SK-N-SH (cell line): ENCODE results near the gene RAPGEF4.

Experiments used
- CTCF ChIP-seq: fragments of 200-600 bp; sonication (generic); IDR thresholded peaks from 2 replicates; pipeline ENCODE4 v1.6.1; 2017; ENCODE audit warnings: antibody characterized with exemption, mild to moderate bottlenecking, moderate library complexity
- EP300 ChIP-seq, 2 experiments: IDR thresholded peaks; 2 replicates each; pipeline versions ENCODE4 v1.4.0 to v1.6.1; 2012; ENCODE audit warnings: borderline replicate concordance in 1 of 2, low read depth in 1 of 2, low read length in 1 of 2
- IRF3 ChIP-seq: fragments of 150-350 bp; IDR thresholded peaks from 2 replicates; pipeline ENCODE4 v1.6.1; 2016; ENCODE audit warnings: mild to moderate bottlenecking, low read depth, low read length
- JUND ChIP-seq: IDR thresholded peaks from 2 replicates; pipeline ENCODE4 v1.4.0; 2012

DNA sequence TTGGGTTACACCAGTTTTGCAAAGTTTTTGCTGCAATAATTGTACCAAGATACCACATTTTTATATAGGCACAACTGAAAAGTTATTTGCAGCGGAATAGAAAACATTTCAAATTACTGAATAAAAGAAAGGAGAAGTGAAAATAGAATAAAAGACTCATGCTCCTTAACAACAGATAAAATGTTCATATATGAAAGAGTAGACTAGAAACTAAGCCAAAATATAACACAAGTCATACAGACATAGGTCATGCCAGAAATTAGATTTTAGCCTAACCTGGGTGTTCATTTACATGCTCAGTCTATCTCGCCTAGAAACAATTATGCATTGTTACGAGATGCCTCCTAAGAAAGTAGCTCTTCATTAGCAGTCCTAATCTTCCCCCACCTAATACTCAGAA, 323.6 kb downstream of the RAPGEF4 start:
- no peak for TF ChIP-seq IRF3
- TF ChIP-seq CTCF, result no peak
- TF ChIP-seq EP300 (IDR thresholded peaks at IDR 0.05; ENCODE audit: borderline replicate concordance in 1 of 2, low read depth in 1 of 2, low read length in 1 of 2), result no peak
- TF ChIP-seq JUND, result no peak
